ENCODE measurements around the gene KREMEN2. TPM values are rescaled to one million over a fixed set of nuclear protein-coding genes. Genes with fewer than 3 reads are reported as not detected.

KREMEN2 gene
- total and polyA plus RNA-seq, 2 of the 8 experiments (the other 6 are each of a cell fraction or from before 2014, with no cell fraction given) = 6.6 to 7.0 TPM

DNA sequence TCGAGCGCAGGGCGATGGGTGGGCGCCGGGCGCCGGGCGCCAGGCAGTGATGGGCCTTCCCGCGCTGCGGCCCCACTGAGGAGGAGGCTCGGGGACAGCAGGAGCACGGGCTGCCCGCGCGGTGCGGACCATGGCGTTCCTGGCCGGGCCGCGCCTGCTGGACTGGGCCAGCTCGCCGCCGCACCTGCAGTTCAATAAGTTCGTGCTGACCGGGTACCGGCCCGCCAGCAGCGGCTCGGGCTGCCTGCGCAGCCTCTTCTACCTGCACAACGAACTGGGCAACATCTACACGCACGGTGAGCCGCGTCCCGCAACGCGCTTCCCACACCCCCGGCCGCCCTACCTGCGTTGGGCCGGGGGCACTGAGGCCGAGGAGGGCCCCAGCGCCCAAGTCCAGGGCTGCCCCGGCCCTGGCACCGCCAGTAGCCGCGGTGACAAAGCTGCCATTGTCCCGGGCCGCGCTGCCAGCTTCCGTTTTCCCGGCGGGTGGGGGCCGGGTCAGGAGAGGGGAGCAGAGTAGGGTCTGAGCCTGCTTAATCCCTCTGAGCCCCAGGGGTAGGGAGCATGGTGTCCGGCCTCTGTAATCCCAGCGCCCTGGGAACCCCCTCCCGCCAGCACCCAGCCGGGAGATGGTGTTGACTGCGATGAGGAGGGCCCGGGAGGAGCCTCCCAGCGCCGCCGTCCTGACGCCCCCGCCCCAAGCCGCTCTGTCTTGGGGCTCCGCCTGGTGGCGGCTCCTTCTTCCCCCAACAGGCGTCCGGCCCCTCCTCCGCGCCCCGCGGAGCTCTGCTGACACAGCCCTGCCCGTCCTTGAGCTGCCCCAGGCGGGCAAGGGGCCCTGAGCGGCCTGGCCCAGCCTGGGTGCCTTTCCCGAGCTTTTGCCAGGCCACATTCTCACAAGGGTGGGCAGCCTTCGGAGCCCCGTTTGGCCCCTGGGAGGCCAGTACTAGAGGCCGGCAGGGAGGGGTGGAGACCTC, 5.8 kb downstream of the KREMEN2 start:
- ChIA-PET POLR2A (ENCODE audit: partially characterized antibody) (interaction anchor here (0.6 to 25.4 kb wide), 22 partner anchors 10 to 1220 kb away, joined by 3 to 455 read pairs (median 4); partner anchors contain the start of genes CLDN6, CLDN9, FLYWCH1 and HCFC1R1), CTCF (ENCODE audit: partially characterized antibody) (interaction anchor here (0.6 to 2.6 kb wide), 16 partner anchors 8 to 127 kb away, joined by 3 to 9 read pairs (median 4); partner anchors contain the start of gene TNFRSF12A)
- Histone ChIP-seq H2BK12ac (ENCODE audit: low read depth, low read length) (peak overlapping the region; percentile 50; the same call in 1 of the 2 replicates), H2AFZ (ENCODE audit: low read length) (no peak overlapping the region), H4K8ac (ENCODE audit: extremely low read depth, insufficient read depth, low read length) (peak overlapping the region; percentile 87), H3K79me1 (ENCODE audit: low read depth, low read length) (peaks cover 12% of the 10 kb centered on the region), H2BK120ac (replicated peaks; ENCODE audit: low read depth, low read length) (no peak overlapping the region), H3K27ac (ENCODE audit: low read depth, low read length) (peak overlapping the region; percentile 48; the same call in 1 of the 2 replicates), H2BK20ac (ENCODE audit: low read length) (no peak overlapping the region), H3K9ac (replicated peaks in 1 of 4; ENCODE audit: extremely low read depth in 1 of 4, low read depth in 3 of 4, low read length in 3 of 4) (peak overlapping the region; percentile 61 to 94 (median 78)), H3K9me3 (ENCODE audit: insufficient read depth in 2 of 2, low read depth in 1 of 2, low read length in 1 of 2) (no peaks in the 10 kb centered on the region), H3K23ac (ENCODE audit: insufficient read length) (no peak overlapping the region), H3K23me2 (ENCODE audit: low read depth, low read length) (peaks cover 9% of the 10 kb centered on the region), H3K4me3 (ENCODE audit: extremely low read depth in 1 of 4, insufficient read depth in 2 of 4, low read depth in 3 of 4, low read length in 4 of 4) (peak overlapping the region; percentile 74 to 94 (median 80)), H4K91ac (replicated peaks; ENCODE audit: insufficient read length, low read length) (peak overlapping the region; percentile 62), H3K27me3 (replicated peaks in 1 of 4; ENCODE audit: control insufficient read depth in 3 of 4, extremely low read depth in 1 of 4, insufficient read depth in 3 of 4, low read length in 3 of 4) (peaks cover 15 to 32% (median 23%) of the 10 kb centered on the region in 4 experiments; a peak in 6 of 7 replicates), H3K79me2 (ENCODE audit: control insufficient read depth in 1 of 2, insufficient read depth in 2 of 2, low read length in 2 of 2) (peaks cover 0 to 2% of the 10 kb centered on the region in 2 experiments; a peak in 1 of 4 replicates), H3K14ac (ENCODE audit: insufficient read length) (no peak overlapping the region), H4K5ac (ENCODE audit: insufficient read length, low read depth, low read length) (peak overlapping the region; percentile 22), H2BK15ac (ENCODE audit: low read length) (no peak overlapping the region), H3K36me3 (ENCODE audit: control insufficient read depth in 2 of 4, insufficient read depth in 4 of 4, low read length in 3 of 4) (peaks cover 13 to 26% (median 17%) of the 10 kb centered on the region in 4 experiments), H2BK5ac (ENCODE audit: low read depth, low read length) (0 out of 2 replicates have a peak overlapping the region, but pooled peaks have one; percentile 52), H3K56ac (replicated peaks; ENCODE audit: insufficient read length, low read depth, low read length) (peak overlapping the region; percentile 80), H3K18ac (ENCODE audit: extremely low read depth, low read length) (peak overlapping the region; percentile 38), H3K4me2 (ENCODE audit: insufficient read depth in 1 of 2, low read depth in 2 of 2, low read length in 2 of 2) (peak overlapping the region; percentile 81 to 100), H3K4ac (replicated peaks; ENCODE audit: insufficient read length, low read depth, low read length) (peak overlapping the region; percentile 74), H2AK5ac (ENCODE audit: low read depth, low read length) (no peak overlapping the region), H3K4me1 (replicated peaks in 1 of 4; ENCODE audit: control insufficient read depth in 3 of 4, insufficient read depth in 4 of 4, low read length in 3 of 4) (peaks cover 0 to 27% (median 13%) of the 10 kb centered on the region in 4 experiments; a peak in 6 of 7 replicates), H4K20me1 (replicated peaks in 1 of 2; ENCODE audit: control insufficient read depth in 1 of 2, insufficient read depth in 2 of 2, low read length in 2 of 2) (peaks cover 24 to 26% of the 10 kb centered on the region in 2 experiments)
- FAIRE-seq = no peak
- peak in 1 of 2 experiments; percentile 90 for DNase-seq (ENCODE audit: low read depth in 1 of 2, low spot score in 2 of 2)
- WGBS, 2 experiments (ENCODE audit: extremely low coverage in 1 of 2, insufficient coverage in 1 of 2, insufficient read length in 1 of 2, insufficient replicate concordance in 2 of 2, low coverage in 1 of 2, low lambda C conversion rate in 2 of 2, missing lambda C conversion rate in 1 of 2) = 4% methylated on average over 58 of the region's 83 CpGs; no CpG with 5 or more reads in 1 of the 2 experiments
- TF ChIP-seq TEAD4 (IDR thresholded peaks at IDR 0.05; ENCODE audit: low read depth, low read length) (no peak), HDAC6 (IDR thresholded peaks at IDR 0.05; ENCODE audit: low read depth, low read length) (no peak), BACH1 (IDR thresholded peaks at IDR 0.05; ENCODE audit: low read length) (no peak), CBX8 (IDR thresholded peaks at IDR 0.05; ENCODE audit: borderline replicate concordance, low read depth, low read length) (no peak), CHD2 (IDR thresholded peaks at IDR 0.05; ENCODE audit: low read length) (no peak)
- TF ChIP-seq, protein P1, sequence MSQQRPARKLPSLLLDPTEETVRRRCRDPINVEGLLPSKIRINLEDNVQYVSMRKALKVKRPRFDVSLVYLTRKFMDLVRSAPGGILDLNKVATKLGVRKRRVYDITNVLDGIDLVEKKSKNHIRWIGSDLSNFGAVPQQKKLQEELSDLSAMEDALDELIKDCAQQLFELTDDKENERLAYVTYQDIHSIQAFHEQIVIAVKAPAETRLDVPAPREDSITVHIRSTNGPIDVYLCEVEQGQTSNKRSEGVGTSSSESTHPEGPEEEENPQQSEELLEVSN (IDR thresholded peaks at IDR 0.05) = no peak
